GM12872 (cell line): Measurements from ENCODE around the gene STK26.

Experiments used
- TF ChIP-seq, protein P1 (sequence below): IDR thresholded peaks from 3 replicates; pipeline ENCODE4 v1.5.1; 2011; ENCODE audit warnings: low read depth, mild to moderate bottlenecking, low read length, moderate library complexity; ENCODE audit not compliant: insufficient read depth

Gene STK26

DNA sequence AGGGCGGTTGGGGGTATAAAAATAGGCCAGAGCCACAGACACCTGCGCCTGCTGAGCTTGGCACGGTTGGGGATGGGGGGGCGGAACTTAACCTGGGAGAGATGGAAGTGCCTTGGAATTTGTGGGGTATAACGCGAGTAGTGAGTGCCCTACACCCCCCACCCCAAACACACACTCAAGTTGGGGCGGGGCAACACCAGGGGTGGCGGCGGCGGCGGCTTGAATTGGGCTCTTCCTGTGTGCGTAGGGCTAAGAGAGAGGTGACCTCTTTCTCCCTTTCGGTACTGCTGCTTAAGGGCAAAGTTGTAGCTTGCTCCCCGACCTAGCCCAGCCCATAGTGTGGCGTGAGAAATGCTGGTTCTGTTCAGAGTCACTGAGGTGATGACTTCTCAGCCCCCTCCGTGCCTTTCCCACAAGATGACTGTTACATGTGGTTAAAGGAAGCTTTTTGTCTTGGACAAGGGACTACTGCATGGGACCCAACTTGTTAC lies 839 bp downstream of the STK26 start:
- TF ChIP-seq, protein P1, sequence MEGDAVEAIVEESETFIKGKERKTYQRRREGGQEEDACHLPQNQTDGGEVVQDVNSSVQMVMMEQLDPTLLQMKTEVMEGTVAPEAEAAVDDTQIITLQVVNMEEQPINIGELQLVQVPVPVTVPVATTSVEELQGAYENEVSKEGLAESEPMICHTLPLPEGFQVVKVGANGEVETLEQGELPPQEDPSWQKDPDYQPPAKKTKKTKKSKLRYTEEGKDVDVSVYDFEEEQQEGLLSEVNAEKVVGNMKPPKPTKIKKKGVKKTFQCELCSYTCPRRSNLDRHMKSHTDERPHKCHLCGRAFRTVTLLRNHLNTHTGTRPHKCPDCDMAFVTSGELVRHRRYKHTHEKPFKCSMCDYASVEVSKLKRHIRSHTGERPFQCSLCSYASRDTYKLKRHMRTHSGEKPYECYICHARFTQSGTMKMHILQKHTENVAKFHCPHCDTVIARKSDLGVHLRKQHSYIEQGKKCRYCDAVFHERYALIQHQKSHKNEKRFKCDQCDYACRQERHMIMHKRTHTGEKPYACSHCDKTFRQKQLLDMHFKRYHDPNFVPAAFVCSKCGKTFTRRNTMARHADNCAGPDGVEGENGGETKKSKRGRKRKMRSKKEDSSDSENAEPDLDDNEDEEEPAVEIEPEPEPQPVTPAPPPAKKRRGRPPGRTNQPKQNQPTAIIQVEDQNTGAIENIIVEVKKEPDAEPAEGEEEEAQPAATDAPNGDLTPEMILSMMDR = no peak

DNA sequence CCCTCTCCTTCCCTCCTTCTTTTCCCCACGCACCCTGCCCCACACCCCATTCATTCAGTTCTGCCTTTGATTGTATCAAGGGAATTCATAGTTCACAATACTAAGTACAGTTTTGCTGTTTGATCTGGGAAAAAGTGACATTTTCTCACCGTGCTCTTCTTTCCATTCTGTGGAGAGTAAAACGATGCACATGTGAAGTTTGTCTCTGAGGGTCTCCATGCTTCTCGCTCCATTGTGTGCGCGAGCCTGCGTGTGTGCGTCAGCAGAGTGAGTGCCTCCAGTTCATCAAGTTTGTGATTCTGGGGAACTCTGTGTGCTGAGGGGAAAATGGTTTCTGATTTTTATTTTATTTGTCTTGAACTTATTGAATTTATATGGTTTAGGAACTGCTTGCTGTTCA lies 1.9 kb downstream of the STK26 start:
- TF ChIP-seq, protein P1 = no peak

DNA sequence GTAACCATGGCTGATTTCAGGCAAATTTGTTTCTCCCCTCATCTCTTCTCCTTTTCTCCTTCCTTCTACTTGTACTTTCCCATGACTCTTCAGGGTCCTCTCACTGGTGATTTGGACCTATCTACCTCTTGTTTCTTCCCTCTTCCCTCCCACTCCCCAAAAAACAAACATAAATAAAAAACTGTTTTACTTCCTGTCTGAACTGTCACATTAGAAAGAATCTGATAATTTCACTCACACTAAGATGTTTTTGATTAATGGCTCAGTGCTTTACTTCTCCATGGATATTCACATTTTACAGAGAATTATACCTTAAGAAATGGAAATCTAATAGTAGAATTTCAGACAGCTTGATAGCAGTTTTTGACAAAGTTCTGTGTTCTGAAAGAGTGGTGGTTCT lies 7.2 kb downstream of the STK26 start:
- TF ChIP-seq, protein P1 = no peak

DNA sequence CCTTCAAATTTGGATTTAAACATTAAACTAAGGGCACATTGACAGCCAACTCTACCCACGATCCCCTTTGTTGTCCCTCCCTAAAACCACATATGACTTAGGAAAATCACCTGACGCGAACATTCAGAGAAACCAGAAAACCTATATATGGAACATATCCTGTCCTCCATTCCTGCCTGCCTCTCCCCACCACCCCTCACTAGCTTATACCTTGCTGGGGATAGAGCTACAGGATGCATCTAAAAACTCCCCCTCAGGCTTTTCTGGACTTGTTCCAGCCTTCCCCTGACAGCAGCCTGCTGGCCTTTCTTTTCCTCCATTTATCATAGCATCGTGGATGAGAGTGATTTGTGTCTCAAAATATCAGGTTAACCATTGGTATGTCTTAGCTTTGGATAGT lies 8.8 kb downstream of the STK26 start:
- TF ChIP-seq, protein P1 = no peak

DNA sequence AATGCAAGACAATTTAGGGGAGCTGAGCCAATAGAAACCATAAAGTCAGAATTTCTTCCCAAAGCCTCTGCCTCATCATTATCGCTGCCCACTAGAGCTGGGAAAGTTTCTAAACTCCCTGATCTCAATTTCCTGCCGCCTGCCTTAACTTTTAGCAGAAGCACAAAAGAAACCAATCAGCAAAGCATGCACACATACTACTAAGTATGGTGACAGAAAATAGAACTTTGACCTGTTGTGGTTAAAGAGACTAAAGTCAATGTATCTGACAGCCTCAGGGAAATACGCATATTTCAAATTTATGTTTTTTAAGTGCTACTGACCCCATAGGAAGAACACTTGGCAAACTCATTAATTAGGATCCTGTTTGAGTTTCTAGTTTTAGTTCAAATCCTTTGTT lies 10.1 kb downstream of the STK26 start:
- TF ChIP-seq, protein P1 = no peak

DNA sequence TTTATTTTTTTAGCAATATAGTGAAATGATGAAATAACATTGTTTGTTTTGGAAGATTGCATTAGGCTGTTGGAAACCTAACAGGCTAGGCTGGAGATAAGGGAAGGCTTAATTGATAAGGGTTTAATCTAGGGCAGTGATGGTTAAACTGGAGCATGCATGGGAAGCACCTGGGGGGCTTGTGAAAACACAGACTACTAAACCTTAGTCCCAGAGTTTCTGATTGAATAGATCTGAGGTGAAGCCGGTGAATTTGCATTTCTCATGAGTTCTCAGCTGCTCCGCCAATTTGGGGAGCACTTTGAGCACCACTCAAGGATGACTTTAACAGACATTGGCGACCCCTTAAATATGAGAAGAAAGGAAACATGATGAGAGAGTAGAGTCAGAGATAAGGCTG lies 11.5 kb downstream of the STK26 start:
- TF ChIP-seq, protein P1 = no peak

DNA sequence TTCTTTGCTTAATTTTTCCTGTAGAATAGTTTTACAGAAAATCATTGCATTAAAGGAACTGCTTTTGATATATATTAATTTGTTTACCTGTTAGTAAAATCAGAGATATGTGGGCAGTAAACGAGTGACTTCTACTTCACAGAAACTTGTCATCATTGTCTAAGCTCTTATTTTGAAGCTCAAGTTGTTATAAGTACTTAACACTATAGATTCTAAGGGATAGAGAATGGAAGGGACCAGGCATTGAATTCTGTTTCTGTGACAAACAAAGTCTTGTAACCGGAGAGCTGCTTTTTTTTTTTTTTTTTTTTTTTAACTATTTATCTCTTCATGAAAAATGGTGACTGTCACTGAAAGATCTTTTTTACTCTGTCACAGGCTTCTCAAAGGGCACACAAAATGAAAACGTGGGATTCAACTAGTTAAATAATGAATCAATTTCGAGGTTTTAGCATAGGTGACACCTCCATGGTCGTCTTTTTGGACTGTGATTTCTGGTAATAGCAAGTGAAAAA lies 14.4 kb downstream of the STK26 start:
- TF ChIP-seq, protein P1 = no peak
